ENCODE measurements around the gene TPM4. TPM values are rescaled to one million over a fixed set of nuclear protein-coding genes. Genes with fewer than 3 reads are reported as not detected.

Gene TPM4
- total and polyA plus RNA-seq, 2 of the 8 experiments (the other 6 are each of a cell fraction or from before 2014, with no cell fraction given) = 160 to 359 TPM

DNA sequence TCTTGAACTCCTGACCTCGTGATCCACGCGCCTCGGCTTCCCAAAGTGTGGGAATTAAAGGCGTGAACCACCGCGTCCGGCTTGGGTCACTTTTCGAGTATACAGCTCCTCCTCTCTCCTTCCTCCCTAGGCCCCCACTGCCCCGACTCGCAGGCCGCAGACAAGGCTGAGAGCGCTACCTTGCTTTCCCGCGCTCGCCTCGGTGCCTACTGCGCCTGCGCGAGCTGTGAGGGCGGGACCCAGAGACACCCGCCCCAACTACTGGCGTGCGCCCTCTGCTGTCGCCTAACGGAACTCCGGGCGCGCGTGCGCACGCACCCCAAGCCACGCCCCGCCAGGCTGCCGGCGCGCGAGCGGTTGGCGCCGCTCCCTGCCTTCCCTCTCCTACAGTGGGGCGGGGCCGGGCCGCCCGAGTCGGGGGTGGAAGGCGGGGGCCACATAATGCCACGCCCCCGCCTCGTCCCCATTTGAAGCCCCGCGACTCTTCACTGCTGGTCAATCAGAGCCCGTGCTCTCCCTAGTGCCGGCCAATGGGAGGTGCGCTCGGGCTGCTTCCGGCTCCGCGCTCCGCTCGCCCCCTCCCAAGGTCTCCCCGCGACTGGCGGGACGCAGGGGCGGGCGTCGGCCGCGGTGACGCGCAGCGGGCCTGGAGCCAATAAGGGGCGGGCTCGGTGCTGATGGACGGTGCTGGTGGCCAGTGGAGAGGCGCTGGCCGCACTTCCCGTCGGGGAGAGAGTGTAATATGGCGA lies 35.0 kb downstream of the TPM4 start, which contains the start of gene RAB8A (continued):
- TF ChIP-seq, protein P1, sequence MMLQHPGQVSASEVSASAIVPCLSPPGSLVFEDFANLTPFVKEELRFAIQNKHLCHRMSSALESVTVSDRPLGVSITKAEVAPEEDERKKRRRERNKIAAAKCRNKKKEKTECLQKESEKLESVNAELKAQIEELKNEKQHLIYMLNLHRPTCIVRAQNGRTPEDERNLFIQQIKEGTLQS (IDR thresholded peaks at IDR 0.05; ENCODE audit: insufficient read depth, low read depth, low read length) = no peak
- TF ChIP-seq PHF8 (conservative IDR thresholded peaks at IDR 0.05; ENCODE audit: low read depth, low read length) (no peak; the same call in 1 of the 2 replicates), TAF1 (IDR thresholded peaks at IDR 0.05; ENCODE audit: low read depth, low read length) (peak; percentile 66; the same call in 1 of the 2 replicates), POLR2AphosphoS5 (IDR thresholded peaks at IDR 0.05; ENCODE audit: low read depth, low read length) (peak; percentile 71), NRF1 (IDR thresholded peaks at IDR 0.05; ENCODE audit: low read depth, low read length) (peak; percentile 86)
